HG03135 (cell line): ENCODE data around the gene C11orf21.
"Not testable (repeated sequence)": the region's sequence is repeated elsewhere in the genome, so short reads cannot be mapped to it uniquely, and the experiment has no call there.

Experiments
- ATAC-seq: cut with Tn5 transposase; IDR thresholded peaks from one replicate; pipeline ENCODE4 v1.9.1; 2021; ENCODE audit warnings: mild to moderate bottlenecking, moderate library complexity; ENCODE audit not compliant: unreplicated experiment

The C11orf21 gene

GRCh38 chr11:2301631-2302305 lies at the start of gene C11orf21, which contains the start of gene TSPAN32:
Gene C11orf21, minus strand, starts transcription at chr11:2301918. Its CDS starts 110 bp downstream, at chr11:2301808.
Gene TSPAN32, plus strand, starts transcription at chr11:2302013. Its CDS starts 137 bp downstream, at chr11:2302150.
- no peak for ATAC-seq

DNA sequence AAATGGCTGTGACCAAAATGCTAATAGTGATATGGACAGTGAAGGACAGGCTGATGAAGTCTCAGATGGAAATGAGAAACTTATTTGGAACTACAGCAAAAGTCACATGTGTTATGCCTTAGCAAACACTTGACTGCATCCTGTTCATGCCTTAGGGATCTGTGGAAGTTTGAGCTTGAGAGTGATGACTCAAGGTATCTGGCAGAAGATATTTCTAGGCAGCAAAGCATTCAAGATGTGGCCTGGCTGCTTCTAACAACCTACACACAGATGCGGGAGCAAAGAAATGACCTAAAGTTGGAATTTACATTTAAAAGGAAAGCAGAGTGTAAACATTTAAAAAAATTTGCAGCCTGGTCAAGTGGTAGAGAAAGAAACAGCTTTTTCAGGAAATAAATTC lies 47.3 kb upstream of the C11orf21 start:
- no peak for ATAC-seq

GRCh38 chr11:2347308-2347830 lies 45.7 kb upstream of the C11orf21 start:
- no peak for ATAC-seq

GRCh38 chr11:2346586-2347307 lies 45.0 kb upstream of the C11orf21 start:
- ATAC-seq = no peak

DNA sequence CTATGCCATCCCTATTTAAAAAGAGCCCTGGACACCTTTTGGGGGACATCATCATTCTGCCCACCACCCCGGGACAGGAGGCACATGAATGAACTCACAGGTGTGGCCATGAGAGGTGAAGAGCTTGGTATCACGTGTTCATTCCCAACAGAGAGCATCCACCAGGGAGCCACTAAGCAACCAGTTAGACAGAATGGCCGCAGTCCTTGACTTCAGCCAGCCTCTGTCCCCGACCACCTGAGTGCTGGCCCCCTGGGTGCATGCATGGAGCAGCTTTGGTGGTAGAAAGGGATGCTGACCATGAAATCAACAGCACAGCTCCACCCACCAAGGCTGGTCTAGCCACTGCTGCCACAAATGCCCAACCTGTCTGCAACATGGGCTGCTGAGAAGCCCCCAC lies 44.3 kb upstream of the C11orf21 start:
- no peak for ATAC-seq

DNA sequence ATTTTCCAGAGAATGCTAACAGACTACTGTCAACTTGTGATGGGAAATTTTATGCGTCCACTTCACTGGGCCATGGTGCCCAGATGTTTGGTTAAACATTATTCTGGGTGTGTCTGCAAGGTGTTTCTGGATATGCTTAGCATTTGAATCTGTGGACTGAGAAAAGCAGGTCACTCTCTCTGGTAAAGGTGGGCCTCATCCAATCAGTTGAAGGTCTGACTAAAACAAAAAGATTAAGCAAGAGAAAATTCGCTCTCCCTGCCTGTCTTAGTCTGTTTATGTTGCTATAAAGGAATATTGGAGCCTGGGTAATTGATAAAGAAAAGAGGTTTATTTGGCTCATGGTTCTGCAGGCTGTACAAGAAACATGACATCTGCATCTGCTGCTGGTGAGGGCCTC lies 43.3 kb upstream of the C11orf21 start:
- no peak for ATAC-seq

- no peak for ATAC-seq
These were observed 41.8 kb upstream of the C11orf21 start for GRCh38 chr11:2343502-2343901.

GRCh38 chr11:2342981-2343380 lies 41.3 kb upstream of the C11orf21 start:
- ATAC-seq = no peak

- ATAC-seq = no peak
These were observed 40.8 kb upstream of the C11orf21 start for GRCh38 chr11:2342557-2342956.

DNA sequence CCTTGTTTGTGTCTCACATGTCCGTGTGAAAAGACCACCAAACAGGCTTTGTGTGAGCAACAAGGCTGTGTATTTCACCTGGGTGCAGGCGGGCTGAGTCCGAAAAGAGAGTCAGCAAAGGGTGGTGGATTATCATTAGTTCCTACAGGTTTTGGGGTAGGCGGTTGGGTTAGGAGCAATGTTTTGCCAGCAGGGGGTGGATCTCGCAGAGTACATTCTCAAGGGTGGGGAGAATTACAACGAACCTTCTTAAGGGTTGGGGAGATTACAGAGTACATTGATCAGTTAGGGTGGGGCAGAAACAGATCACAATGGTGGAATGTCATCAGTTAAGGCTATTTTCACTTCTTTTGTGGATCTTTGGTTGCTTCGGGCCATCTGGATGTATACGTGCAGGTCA lies 37.0 kb upstream of the C11orf21 start:
- not testable (repeated sequence) for ATAC-seq

DNA sequence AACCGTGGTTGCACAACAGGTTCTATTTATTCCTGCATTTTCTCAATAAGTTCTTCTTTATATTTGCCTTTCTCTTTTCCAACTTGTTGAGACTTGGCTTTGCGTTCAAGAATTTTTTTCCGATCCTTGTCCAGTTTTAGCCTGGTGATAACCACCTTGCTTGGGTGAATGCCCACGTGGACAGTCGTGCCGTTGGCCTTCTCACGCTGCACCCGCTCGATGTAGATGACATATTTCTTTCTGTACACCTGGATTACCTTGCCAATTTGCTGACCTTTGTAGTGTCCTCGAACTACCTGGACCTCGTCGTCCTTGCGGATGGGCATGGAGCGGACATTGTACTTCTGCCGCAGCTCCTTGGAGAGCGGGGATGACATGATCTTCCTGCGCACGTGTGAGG lies 33.6 kb upstream of the C11orf21 start:
- ATAC-seq = not testable (repeated sequence)

DNA sequence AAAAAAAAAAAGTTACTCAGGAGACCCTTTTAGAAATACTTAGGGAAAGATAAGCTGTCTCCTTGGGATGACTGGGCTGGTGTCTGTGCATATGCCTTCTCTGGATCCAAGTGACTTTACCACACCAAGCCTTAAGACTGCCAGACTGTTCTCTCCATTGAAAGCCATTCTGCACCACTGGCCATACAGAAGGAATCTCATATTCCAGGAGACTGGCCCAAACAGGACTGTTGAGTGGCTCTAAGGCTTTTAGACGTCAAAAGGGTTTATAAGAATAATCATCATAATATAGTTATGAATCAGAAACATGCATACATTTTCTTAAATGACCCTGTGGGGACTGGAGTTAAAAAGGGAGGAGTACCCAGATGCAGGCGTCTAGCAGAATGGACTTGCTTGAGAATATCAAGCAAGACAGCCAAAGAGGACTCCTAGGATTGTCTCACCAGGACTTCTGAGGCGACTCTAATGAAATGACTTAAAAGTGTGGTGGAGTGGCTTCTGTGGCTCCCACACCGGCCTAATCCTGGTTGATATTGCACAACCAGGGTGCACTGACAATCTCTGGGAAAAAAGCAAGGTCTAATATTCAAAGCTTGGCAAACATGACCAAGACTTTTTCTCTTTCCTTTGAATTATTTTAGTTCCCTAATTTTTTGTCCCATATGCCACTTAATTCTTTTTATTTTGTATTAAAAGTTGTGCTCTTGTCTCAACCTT lies 31.9 kb upstream of the C11orf21 start:
- not testable (repeated sequence) for ATAC-seq

- not testable (repeated sequence) for ATAC-seq
These were observed 30.9 kb upstream of the C11orf21 start for GRCh38 chr11:2332569-2332968.

- ATAC-seq = no peak
These were observed 29.7 kb upstream of the C11orf21 start for GRCh38 chr11:2331404-2331803.

DNA sequence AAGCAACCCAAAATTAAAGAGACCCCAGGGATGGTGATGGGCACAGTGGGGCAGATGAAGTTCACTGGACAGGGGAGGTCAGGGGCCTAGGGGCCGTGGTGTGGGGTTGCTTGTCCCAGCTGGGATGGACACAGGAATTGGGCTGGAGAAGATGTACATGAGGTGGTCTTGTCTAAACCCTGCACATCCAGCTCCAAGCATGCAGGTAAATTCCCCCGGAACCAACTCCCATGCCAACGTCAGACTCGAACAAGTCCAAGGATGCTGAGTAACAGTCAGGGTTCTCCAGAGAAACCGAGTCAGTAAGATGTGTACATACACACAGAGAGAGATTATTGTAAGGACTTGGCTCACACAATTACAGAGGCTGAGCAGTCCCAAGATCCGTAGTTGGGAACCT lies 29.0 kb upstream of the C11orf21 start:
- no peak for ATAC-seq

DNA sequence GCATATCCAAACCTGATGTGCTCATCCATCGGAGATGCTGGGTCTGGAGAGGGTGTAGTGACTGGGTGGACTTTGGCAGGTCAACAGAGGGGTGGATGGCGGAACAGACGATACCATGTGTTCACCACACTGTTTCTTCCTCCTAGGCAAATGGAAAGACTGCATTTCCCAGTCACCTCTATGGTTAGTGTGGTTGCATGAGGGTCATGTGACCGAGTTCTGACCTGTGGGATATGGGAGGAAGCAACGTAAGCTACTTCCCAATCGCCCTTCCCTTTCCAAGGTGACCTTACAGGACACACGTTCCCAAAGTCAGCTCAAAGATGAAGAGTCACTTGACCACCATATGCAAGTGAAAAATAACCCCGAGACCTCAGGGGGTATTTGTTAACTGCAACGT lies 27.8 kb upstream of the C11orf21 start:
- no peak for ATAC-seq

- no peak for ATAC-seq
These were observed 27.1 kb upstream of the C11orf21 start for GRCh38 chr11:2328656-2329354.

- no peak for ATAC-seq
These were observed 26.3 kb upstream of the C11orf21 start for GRCh38 chr11:2328021-2328420.

DNA sequence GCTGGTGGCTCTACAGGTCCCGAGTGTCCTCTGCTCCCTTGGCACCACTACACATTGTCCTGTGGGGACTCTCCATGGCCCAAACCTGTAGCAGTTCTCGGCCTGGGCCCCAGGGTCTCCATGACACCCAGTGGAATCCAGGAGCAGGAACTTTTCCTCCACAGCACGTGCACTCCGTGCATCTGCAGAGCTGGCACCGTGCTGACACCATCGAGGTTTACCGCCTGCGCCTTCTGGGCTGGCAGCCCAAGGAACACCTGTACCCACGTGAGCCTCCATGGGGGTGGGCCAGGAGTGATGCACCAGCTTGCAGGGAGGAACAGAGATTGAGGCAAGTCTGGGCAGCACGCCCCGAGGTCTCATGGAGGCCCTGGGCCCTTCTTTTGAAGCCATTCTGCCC lies 25.3 kb upstream of the C11orf21 start:
- ATAC-seq = no peak

GRCh38 chr11:2325719-2326118 lies 24.0 kb upstream of the C11orf21 start:
- no peak for ATAC-seq

DNA sequence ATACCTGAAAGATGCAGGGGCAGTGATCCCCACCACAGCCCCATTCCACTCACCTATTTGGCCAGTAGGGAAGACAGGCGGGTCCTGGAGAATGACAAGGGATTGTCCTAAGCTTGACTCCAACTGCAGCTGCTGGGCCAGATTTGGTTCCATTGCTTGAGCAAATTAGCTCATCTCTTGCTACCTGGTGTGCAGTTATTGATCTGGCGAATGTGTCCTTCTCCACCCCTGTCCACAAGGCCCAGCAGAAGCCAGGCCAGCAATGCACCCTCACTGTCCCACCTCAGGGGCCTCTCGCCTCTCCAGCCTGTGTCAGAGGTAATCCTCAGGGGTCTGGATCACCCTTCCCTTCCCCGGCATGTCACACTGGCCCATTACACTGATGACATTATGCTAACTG lies 23.4 kb upstream of the C11orf21 start:
- ATAC-seq = no peak
